HG03159 (cell line): ENCODE data around the gene BHMT2.

Experiments
- ATAC-seq: cut with Tn5 transposase; IDR thresholded peaks from one replicate; pipeline ENCODE4 v1.9.1; 2021; ENCODE audit warnings: mild to moderate bottlenecking, moderate library complexity; ENCODE audit not compliant: unreplicated experiment

Gene BHMT2

DNA sequence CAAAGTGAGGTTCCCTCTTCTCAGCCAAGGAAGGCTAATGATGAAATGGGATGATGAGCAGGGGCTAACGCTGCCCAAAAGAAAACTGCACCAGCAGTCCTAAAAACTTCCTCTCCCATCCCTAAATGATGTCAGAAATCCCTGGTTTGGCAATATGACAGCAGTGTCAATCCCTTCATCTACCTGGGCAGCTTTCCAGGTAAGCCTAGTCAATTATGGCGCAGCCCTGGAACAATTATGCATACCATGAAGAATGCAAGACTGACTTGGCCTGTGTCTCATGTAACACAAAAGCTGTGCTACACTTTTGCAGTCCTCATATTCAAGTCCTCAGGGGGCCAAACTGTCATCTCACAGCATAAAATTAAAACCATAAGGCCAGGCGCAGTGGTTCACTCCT is 7.1 kb upstream of the BHMT2 start:
- no peak for ATAC-seq

- ATAC-seq: no peak
Measured at GRCh38 chr5:79070350-79070667, 742 bp downstream of the BHMT2 start.

DNA sequence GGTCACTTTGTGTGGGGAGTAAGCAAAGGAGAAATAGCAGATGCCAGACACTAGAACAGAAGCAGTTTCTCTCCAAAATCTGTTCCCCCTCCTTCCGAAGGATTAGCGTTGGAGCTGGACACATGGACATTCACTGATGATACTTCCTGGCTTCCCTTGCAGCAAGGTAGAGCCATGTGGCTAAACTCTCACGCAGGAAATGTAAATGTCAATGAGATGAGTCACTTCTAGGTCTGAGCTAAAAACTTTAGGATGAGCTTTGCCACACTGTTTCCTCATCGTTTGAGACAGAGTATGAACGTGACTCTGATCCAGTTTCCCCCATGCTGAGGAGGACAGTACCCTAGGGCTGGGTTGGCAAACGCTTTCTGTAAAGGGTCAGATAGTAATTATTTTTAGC is 5.1 kb downstream of the BHMT2 start:
- ATAC-seq: no peak

- no peak for ATAC-seq
Measured at GRCh38 chr5:79075646-79076426, 6.3 kb downstream of the BHMT2 start.

- no peak for ATAC-seq
Measured at GRCh38 chr5:79076819-79077218, 7.3 kb downstream of the BHMT2 start.

DNA sequence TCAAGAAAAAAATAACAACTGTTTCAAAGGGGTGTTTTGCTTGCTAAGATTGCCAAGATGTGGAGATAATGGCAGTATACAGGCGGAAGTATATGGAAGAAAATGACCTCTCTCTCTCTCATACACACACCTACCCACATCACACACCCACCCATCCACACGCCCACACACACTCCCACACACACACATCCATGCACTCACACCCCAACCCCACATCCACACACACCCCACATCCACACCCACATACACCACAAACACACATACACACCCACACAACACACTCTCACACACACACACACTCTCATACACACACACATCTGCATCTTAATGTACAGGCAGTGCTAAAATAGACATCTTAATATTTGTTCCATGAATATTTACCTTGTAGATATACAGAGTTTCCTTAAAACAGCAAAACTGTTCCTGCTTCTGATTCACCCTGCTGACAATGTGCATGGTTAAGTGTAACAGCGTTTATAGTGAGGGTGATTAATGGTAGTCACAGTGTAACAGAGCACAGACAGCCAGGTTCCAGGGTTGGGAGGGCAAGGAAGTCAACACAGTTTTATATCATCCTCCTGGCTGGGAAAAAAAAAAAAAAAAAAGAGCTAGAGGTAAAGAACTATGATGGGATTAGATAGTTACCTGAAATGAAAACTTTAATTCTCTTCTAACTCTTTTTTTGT is 8.3 kb downstream of the BHMT2 start:
- no peak for ATAC-seq

DNA sequence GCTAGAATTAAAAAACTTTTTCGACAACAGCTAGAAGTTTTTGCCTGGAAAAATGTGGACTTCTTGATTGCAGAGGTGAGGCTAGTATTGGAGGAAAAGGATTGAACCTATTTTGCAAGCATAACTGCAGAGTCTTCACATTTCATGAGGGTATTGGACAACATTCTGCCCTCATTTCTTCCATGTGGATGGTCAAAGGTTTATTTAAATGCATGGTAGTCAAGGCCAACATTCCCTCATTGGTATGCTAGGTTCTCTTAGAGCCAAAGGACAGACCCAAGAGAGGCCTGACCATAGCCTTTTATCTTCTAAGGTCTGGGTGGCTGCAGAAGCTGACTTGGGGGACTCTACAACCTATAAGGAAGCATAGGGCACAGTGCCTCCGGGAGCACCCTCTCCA is 11.2 kb downstream of the BHMT2 start:
- no peak for ATAC-seq

DNA sequence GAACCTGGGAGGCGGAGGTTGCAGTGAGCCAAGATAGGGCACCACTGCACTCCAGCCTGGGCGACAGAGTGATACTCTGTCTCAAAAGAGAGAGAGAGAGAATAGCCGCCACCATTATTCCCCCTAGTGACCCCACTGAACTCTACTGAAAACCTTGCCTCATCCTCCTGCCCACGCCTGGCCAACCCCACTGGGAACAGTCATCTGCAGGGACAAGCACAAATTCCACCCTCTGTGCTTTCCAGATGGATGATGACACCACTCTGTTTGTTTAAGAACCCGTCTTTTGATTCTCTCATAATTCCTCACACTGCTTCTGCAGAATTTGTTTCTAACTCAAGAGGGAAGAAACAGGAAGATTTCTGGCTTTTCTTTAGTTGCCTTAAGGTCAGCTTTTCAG is 12.2 kb downstream of the BHMT2 start:
- no peak for ATAC-seq

GRCh38 chr5:79086116-79086515 is 16.5 kb downstream of the BHMT2 start:
- ATAC-seq: no peak

GRCh38 chr5:79088507-79088906 is 18.9 kb downstream of the BHMT2 start:
- no peak for ATAC-seq

GRCh38 chr5:79091064-79091463 is 21.5 kb downstream of the BHMT2 start:
- no peak for ATAC-seq

DNA sequence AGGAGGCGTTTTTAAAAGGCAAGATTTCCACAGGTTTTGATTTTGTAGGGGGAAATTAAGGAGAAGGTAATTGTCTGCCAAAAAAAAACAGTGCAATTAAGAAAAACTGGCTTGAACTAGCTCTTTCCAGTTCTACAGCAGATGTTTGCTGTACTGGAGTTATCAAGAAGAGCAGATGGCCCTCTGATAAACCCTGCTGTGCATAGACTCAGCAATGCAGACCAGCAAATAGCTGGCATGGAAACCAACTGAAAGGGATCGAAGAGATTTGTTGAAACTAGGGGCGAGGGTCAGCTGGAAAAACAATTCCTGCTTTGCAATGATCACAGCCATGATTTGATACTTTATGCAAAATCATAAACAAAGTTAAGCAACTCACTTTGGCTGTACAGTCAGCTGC is 24.2 kb downstream of the BHMT2 start:
- no peak for ATAC-seq

DNA sequence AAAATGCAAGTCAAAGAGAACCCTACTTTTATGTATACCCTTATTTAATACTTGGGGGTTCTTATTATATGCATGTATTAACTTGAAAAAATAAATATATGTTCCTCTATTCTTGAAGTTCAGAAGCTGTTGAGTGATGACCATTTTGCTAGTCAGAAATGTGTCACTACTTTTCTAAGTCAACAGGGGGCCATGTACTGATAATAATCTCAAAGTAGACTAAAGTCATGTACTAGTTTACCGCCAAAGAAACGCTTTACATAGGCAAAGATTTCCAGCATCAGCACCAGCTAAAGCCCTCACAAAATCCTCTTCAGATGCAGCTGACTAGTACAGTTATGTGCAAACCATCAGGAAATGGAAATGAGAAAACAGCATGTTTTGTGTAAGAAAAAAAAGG is 36.3 kb downstream of the BHMT2 start:
- no peak for ATAC-seq

DNA sequence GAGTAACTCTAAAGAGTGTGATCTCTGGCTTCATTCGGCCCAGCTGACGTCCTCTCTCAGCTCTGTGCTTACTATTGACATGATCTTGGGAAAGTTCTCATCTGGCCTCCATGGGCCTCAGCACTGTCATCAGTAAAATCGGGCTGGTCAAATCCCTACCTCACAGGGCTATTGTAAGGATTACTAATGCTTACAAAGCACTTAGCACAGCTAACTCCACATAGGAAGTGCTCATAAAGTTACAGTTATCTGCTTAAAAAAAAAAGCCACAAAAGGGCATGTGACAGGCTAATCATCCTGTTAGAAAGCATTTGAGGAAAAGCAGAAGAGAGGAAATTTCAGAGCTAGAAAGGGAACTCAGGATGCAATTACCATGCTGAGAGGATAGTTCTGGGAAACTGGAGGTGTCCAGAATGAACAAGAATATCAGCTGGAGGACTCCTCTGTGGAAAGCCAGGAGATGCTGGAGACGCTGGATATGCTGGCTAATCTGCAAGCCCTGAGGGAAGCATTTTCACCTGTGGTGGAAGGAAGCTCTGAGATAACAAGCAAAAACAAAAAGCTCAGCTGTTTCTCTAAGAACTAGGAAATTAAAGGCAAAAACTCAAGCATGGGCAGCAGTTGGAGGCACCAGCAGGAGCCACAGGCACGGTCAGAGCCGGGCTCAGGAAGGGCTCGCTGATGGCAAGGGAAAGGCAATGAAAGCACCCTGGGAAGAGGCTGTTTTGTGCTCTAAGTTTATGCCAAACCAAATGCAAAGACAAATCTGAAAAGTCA is 37.6 kb downstream of the BHMT2 start:
- no peak for ATAC-seq

- ATAC-seq: no peak
Measured at GRCh38 chr5:79108086-79108485, 38.5 kb downstream of the BHMT2 start.

GRCh38 chr5:79108792-79109191 is 39.2 kb downstream of the BHMT2 start:
- ATAC-seq: no peak

- no peak for ATAC-seq
Measured at GRCh38 chr5:79109527-79110492, 40.2 kb downstream of the BHMT2 start.

- ATAC-seq: no peak
Measured at GRCh38 chr5:79111387-79111959, 41.9 kb downstream of the BHMT2 start, which contains the start of gene BHMT. BHMT (plus strand) TSS chr5:79111809; CDS start chr5:79111886, 77 bp downstream.

GRCh38 chr5:79111960-79112702 is 42.6 kb downstream of the BHMT2 start:
- no peak for ATAC-seq

- ATAC-seq: no peak
Measured at GRCh38 chr5:79112703-79113058, 43.1 kb downstream of the BHMT2 start.
